K562 (cell line): ENCODE data around the gene SLC17A9. TPM values are rescaled to one million over a fixed set of nuclear protein-coding genes. Genes with fewer than 3 reads are reported as not detected.

Source experiments
- C11orf30 ChIP-seq: fragments of 450-650 bp; IDR thresholded peaks from 2 replicates; pipeline ENCODE4 v1.6.1; 2016; ENCODE audit warnings: low read depth, mild to moderate bottlenecking
- CHD7 ChIP-seq: fragments of 200-600 bp; sonication (generic); IDR thresholded peaks from one replicate; pipeline ENCODE4 v1.6.1; 2012; ENCODE audit warnings: mild to moderate bottlenecking, low read depth, low read length, inconsistent platforms
- ELF1 ChIP-seq: fragments of 200-800 bp; sonication (Bioruptor generic); IDR thresholded peaks from 2 replicates; pipeline ENCODE4 v1.6.1; 2016; ENCODE audit warnings: missing genetic modification characterization, missing compliant biosample characterization
- GATAD2A ChIP-seq: fragments of 450-650 bp; IDR thresholded peaks from 2 replicates; pipeline ENCODE4 v1.6.1; 2017
- HMBOX1 ChIP-seq: sonication (generic); IDR thresholded peaks from 2 replicates; pipeline ENCODE4 v1.6.1; 2016
- MCM7 ChIP-seq, 2 experiments: fragments of 450-650 bp; IDR thresholded peaks; 2 replicates each; pipeline ENCODE4 v1.6.1; 2016 to 2018
- MECOM ChIP-seq: fragments of 250-450 bp; sonication (Bioruptor Pico); IDR thresholded peaks from 2 replicates; pipeline ENCODE4 v1.8.0; 2022; ENCODE audit warnings: inconsistent platforms
- NFATC3 ChIP-seq: fragments of 450-650 bp; IDR thresholded peaks from 2 replicates; pipeline ENCODE4 v1.6.1; 2017; ENCODE audit warnings: mild to moderate bottlenecking
- PML ChIP-seq: IDR thresholded peaks from 2 replicates; pipeline ENCODE4 v1.6.1; 2012; ENCODE audit warnings: low read length, inconsistent platforms
- RB1 ChIP-seq: fragments of 450-650 bp; IDR thresholded peaks from 2 replicates; pipeline ENCODE4 v1.6.1; 2017; ENCODE audit warnings: low read depth, mild to moderate bottlenecking
- RBM25 ChIP-seq: fragments of 200-400 bp; formaldehyde crosslinking; IDR thresholded peaks from 2 replicates; pipeline ENCODE4 v1.6.1; 2018; ENCODE audit warnings: low read length, low read depth, moderate library complexity; ENCODE audit not compliant: severe bottlenecking
- SAFB ChIP-seq: fragments of 200-400 bp; formaldehyde crosslinking; IDR thresholded peaks from 2 replicates; pipeline ENCODE4 v1.6.1; 2017; ENCODE audit warnings: low read depth, low read length, borderline replicate concordance
- SMC3 ChIP-seq: conservative IDR thresholded peaks from 2 replicates; pipeline ENCODE4 v1.6.1; 2011; ENCODE audit warnings: low read depth, low read length, improper control_type of control experiment; ENCODE audit not compliant: insufficient read depth
- VEZF1 ChIP-seq: fragments of 200-800 bp; sonication (Bioruptor generic); IDR thresholded peaks from 2 replicates; pipeline ENCODE4 v1.6.1; 2017; ENCODE audit warnings: missing genetic modification characterization, missing compliant biosample characterization
- ZNF175 ChIP-seq: fragments of 200-800 bp; sonication (Bioruptor generic); IDR thresholded peaks from 2 replicates; pipeline ENCODE4 v1.6.1; 2016; ENCODE audit warnings: low read depth, mild to moderate bottlenecking, missing genetic modification characterization, missing compliant biosample characterization
- ZNF561 ChIP-seq: fragments of 450-650 bp; formaldehyde crosslinking; conservative IDR thresholded peaks from 2 replicates; pipeline ENCODE4 v1.4.0; 2020; ENCODE audit warnings: mild to moderate bottlenecking, moderate library complexity
- polyA plus RNA-seq, 8 experiments: library from polyadenylated mRNA; depleted of rRNA in 4 of 8; stranded (reverse) in 5 of 8; unstranded in 3 of 8; fragments of >200 nt; fragmentation: Nextera tagmentation in 2 of 8; fragmentation: Illumina TruSeq in 1 of 8; extraction: Ambion mirVana in 2 of 8; extraction: Trizol in 1 of 8; gene quantifications; 2 replicates each; pipeline versions ENCODE4 v1.2.1 to v1.2.3, GENCODE V29; 2011 to 2014; ENCODE audit warnings: inconsistent platforms in 1 of 8, missing spikeins in 1 of 8
- total RNA-seq, 7 experiments: library from RNA; depleted of rRNA in 6 of 7; stranded (reverse); fragments of >200 nt in 6 of 7; fragmentation: Illumina TruSeq in 2 of 7; extraction: Trizol in 2 of 7; gene quantifications; 2 replicates each; pipeline versions ENCODE4 v1.2.1 to v1.2.3, GENCODE V29; 2011 to 2021; ENCODE audit warnings: low replicate concordance in 1 of 7

The SLC17A9 gene
- total and polyA plus RNA-seq, 9 of the 15 experiments (the other 6 are each of a cell fraction or from before 2014, with no cell fraction given): 0.04 to 0.31 TPM; not detected in 7

GRCh38 chr20:62925420-62926228 is 26.9 kb upstream of the SLC17A9 start (continued):
- no peak for TF ChIP-seq HMBOX1
- no peak; the same call in 1 of the 2 replicates for TF ChIP-seq RB1
- no peak for TF ChIP-seq MCM7 (IDR thresholded peaks at IDR 0.05)
- no peak for TF ChIP-seq RBM25
- TF ChIP-seq PML: no peak
- peak; percentile 68 for TF ChIP-seq ELF1 (tag)
- no peak for TF ChIP-seq SAFB
- TF ChIP-seq ZNF175 (CRISPR knock-in tag): no peak
- TF ChIP-seq VEZF1 (CRISPR knock-in tag): no peak
- TF ChIP-seq ZNF561: no peak
- no peak for TF ChIP-seq CHD7
- TF ChIP-seq NFATC3: no peak
- no peak for TF ChIP-seq GATAD2A
- TF ChIP-seq MECOM (CRISPR knock-in tag): no peak
- TF ChIP-seq C11orf30: no peak
- no peak for TF ChIP-seq SMC3
